Lower lobe of right lung (tissue), 2 donors: Measurements from ENCODE around the gene PRPF40B. TPM values are rescaled to one million over a fixed set of nuclear protein-coding genes. Genes with fewer than 3 reads are reported as not detected.

Source experiments
- ATAC-seq, 2 donors: fragments of 200-7000 bp; cut with Tn5 transposase; one replicate each; pipeline ENCODE4 v1.9.1; 2020 to 2022; ENCODE audit warnings: mild to moderate bottlenecking in 2 of 2, moderate library complexity in 2 of 2
- DNase-seq: peaks from one replicate; pipeline ENCODE4 v3.0.0-alpha.2; 2020
- H3K27ac ChIP-seq: fragments of 200-600 bp; one replicate; pipeline ENCODE4 v1.8.0; 2022
- H3K27me3 ChIP-seq: fragments of 200-600 bp; one replicate; pipeline ENCODE4 v1.8.0; 2022; ENCODE audit warnings: low read depth
- H3K36me3 ChIP-seq: fragments of 200-600 bp; one replicate; pipeline ENCODE4 v1.8.0; 2022; ENCODE audit warnings: mild to moderate bottlenecking
- H3K4me1 ChIP-seq: fragments of 200-600 bp; one replicate; pipeline ENCODE4 v1.8.0; 2022
- H3K4me3 ChIP-seq: fragments of 200-600 bp; one replicate; pipeline ENCODE4 v1.8.0; 2022; ENCODE audit warnings: mild to moderate bottlenecking
- H3K9me3 ChIP-seq: fragments of 200-600 bp; one replicate; pipeline ENCODE4 v1.8.0; 2022
- CTCF ChIP-seq: fragments of 200-600 bp; IDR thresholded peaks from one replicate; pipeline ENCODE4 v1.8.0; 2022; ENCODE audit warnings: antibody characterized with exemption, mild to moderate bottlenecking
- intact Hi-C: fragments of 100-400 bp; cut with DNase I; formaldehyde crosslinking; loops from one replicate; pipeline ENCODE4 v1.11.0; 2022
- total RNA-seq: library from RNA; stranded (reverse); fragmentation: NEBNext Ultra II Directional; extraction: Animal tissue kit (Norgen Biotek cat#: 25700); gene quantifications from one replicate; pipeline ENCODE4 v1.2.1, GENCODE V29; 2021
- donor health status: DM: no; HTN: yes; CAD: no; lungs with severe emphysema.

PRPF40B gene
- total RNA-seq, 1 donor from 2014 or later = 19.3 TPM

GRCh38 chr12:49693931-49694444 lies 70.6 kb downstream of the PRPF40B start:
- no peak for TF ChIP-seq CTCF
- intact Hi-C loops = no loop called here
- Histone ChIP-seq H3K4me1 (peaks cover 61% of the 10 kb centered on the region), H3K27ac (no peak overlapping the region), H3K27me3 (no peaks in the 10 kb centered on the region), H3K36me3 (no peaks in the 10 kb centered on the region), H3K4me3 (no peak overlapping the region), H3K9me3 (no peaks in the 10 kb centered on the region)
- DNase-seq (no peak), ATAC-seq (no peak)

Other genes starting within 250 kb of the PRPF40B start
- gene KCNH3, start 84.5 kb upstream of the PRPF40B start, total RNA-seq = 2.3 TPM
- gene MCRS1, start 55.4 kb upstream of the PRPF40B start, total RNA-seq = 50.0 TPM
- gene FAM186B, start 17.9 kb upstream of the PRPF40B start, total RNA-seq = 0.65 TPM
- 36.1 TPM for gene FMNL3, start 83.8 kb downstream of the PRPF40B start, total RNA-seq
- gene TMBIM6, start 118.0 kb downstream of the PRPF40B start, total RNA-seq = 671 TPM
- 24.5 TPM for gene NCKAP5L, start 204.9 kb downstream of the PRPF40B start, total RNA-seq
- gene BCDIN3D, start 219.5 kb downstream of the PRPF40B start, total RNA-seq = 5.1 TPM